GM18909 (cell line): ENCODE results near the gene MRPL34.

Source experiments
- ATAC-seq: cut with Tn5 transposase; IDR thresholded peaks from one replicate; pipeline ENCODE4 v1.9.1; 2021; ENCODE audit warnings: mild to moderate bottlenecking; ENCODE audit not compliant: unreplicated experiment, poor library complexity

MRPL34 gene

GRCh38 chr19:17339088-17339741, 33.5 kb downstream of the MRPL34 start:
- no peak for ATAC-seq

- ATAC-seq = no peak
These were observed 34.7 kb downstream of the MRPL34 start for GRCh38 chr19:17340302-17340870.

GRCh38 chr19:17340871-17341357, 35.2 kb downstream of the MRPL34 start:
- ATAC-seq = no peak

GRCh38 chr19:17341386-17341785, 35.7 kb downstream of the MRPL34 start:
- ATAC-seq = no peak

GRCh38 chr19:17341845-17342244, 36.2 kb downstream of the MRPL34 start:
- no peak for ATAC-seq

- ATAC-seq = peak; percentile 52
These were observed 40.5 kb downstream of the MRPL34 start for GRCh38 chr19:17346109-17346671.

- ATAC-seq = no peak
These were observed 41.7 kb downstream of the MRPL34 start for GRCh38 chr19:17347361-17347760.

- ATAC-seq = no peak
These were observed 42.2 kb downstream of the MRPL34 start for GRCh38 chr19:17347877-17348276.

- ATAC-seq = no peak
These were observed 43.0 kb downstream of the MRPL34 start for GRCh38 chr19:17348700-17349099.

- no peak for ATAC-seq
These were observed 46.3 kb downstream of the MRPL34 start for GRCh38 chr19:17351815-17352435.

- ATAC-seq = no peak
These were observed 47.1 kb downstream of the MRPL34 start for GRCh38 chr19:17352608-17353280.

- no peak for ATAC-seq
These were observed 47.7 kb downstream of the MRPL34 start for GRCh38 chr19:17353386-17353785.
